Measurements from ENCODE around the gene PUS3.

PUS3 gene

GRCh38 chr11:125902927-125903710, at the start of gene PUS3:
Gene PUS3, minus strand, starts transcription at chr11:125903206. Its CDS starts 6,922 bp downstream, at chr11:125896284.
- DNase-seq (ENCODE audit: low spot score), result peak; percentile 92

- DNase-seq (ENCODE audit: low spot score), result no peak
Observed at GRCh38 chr11:125952559-125952958, 49.6 kb upstream of the PUS3 start.

DNA sequence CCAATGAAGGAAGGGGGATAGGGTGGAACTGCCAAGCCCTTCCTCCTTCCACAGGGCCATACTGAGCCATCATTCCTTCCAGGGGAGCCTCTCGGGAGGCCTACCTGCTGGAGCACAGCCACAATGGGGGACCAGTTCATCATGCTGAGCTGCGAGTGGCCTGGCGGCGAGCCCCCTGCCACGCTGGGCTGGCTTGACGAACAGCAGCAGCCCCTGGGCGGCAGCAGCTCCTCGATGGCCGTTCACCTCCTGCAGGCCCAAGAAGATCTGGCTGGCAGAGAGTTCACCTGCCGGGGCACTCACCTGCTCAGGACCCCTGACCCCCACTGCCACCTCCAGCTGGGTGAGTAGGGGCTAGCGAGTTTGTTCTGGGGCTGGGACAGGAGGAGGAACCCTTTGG, 48.7 kb upstream of the PUS3 start:
- DNase-seq (ENCODE audit: low spot score), result no peak

GRCh38 chr11:125950696-125951651, 48.0 kb upstream of the PUS3 start:
- no peak for DNase-seq (ENCODE audit: low spot score)

GRCh38 chr11:125950178-125950490, 47.1 kb upstream of the PUS3 start:
- no peak for DNase-seq (ENCODE audit: low spot score)

- no peak for DNase-seq (ENCODE audit: low spot score)
Observed at GRCh38 chr11:125949271-125950177, 46.5 kb upstream of the PUS3 start.

- DNase-seq (ENCODE audit: low spot score), result no peak
Observed at GRCh38 chr11:125948278-125949051, 45.5 kb upstream of the PUS3 start.

GRCh38 chr11:125947419-125948277, 44.6 kb upstream of the PUS3 start:
- DNase-seq (ENCODE audit: low spot score), result no peak

GRCh38 chr11:125946712-125947418, 43.9 kb upstream of the PUS3 start:
- DNase-seq (ENCODE audit: low spot score), result no peak

DNA sequence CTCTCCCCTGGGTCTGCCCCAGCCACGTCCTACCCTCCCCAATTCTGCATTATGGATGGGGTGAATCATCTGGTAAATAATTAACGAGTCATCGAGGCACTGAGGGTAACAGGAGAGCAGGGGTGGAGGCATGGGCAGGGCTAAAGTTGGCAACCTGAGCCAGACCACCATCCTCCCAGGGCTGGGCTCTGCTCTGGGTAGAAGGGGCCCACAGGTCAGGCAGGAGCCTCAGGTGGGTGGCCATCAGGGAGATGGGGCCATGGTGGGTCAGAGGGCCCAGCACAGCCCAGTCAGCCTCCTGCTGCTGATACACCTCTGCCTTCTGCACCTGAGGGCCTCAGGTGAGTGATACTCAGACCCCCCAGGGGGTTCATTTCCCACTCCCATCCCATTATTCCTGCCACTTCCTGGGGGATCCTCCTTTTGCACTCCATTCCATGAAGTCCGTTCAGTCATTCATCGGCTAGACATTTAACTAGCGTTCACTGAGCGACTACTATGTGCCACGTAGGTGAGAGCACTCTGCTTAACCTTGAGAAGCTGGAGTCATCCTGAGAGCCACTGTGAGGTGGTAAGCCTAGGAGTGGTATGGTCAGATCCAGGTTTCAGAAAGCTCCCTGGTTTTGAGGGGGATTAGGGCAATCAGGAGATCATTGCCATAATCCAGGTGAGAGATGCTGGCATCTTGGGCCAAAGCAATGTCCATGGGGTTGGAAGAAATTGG, 43.0 kb upstream of the PUS3 start, which contains the start of gene VSIG10L2:
Gene VSIG10L2 (plus strand): TSS at position 248 of the 724 bp plus-strand sequence. CDS start 12 bp downstream, at position 260.
- no peak for DNase-seq (ENCODE audit: low spot score)

- DNase-seq (ENCODE audit: low spot score), result no peak
Observed at GRCh38 chr11:125945011-125945796, 42.2 kb upstream of the PUS3 start.

- no peak for DNase-seq (ENCODE audit: low spot score)
Observed at GRCh38 chr11:125944350-125945010, 41.5 kb upstream of the PUS3 start.

DNA sequence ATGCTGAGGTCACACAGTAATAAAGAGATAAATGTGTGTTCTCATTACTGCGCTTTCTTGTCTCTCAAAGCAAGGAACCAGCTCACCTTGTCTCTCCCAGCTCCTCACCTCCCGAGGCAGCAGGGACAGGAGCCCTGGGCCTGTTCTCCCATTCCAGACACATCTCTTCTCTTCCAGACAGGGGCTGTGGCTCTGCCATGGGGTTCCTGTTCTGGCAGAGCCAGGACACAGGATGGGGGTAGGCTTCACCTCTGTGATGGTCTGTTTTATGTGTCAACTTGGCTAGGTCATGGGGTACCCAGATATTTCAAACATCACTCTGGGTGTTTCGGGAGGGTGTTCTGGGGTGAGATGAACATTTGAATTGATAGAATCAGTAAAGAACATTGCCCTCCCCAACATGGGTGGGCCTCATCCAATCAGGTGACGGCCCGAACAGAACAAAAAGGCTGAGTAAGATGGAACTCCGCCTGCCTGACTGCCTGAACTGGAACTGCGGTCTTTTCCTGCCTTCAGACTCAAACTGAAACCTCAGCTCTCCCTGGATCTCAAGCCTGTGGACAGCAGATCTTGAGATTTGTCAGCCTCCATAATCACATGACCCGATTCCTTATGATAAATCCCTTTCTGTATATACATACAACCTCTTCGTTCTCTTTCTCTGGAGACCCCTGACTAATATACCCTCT, 40.8 kb upstream of the PUS3 start:
- DNase-seq (ENCODE audit: low spot score), result no peak

DNA sequence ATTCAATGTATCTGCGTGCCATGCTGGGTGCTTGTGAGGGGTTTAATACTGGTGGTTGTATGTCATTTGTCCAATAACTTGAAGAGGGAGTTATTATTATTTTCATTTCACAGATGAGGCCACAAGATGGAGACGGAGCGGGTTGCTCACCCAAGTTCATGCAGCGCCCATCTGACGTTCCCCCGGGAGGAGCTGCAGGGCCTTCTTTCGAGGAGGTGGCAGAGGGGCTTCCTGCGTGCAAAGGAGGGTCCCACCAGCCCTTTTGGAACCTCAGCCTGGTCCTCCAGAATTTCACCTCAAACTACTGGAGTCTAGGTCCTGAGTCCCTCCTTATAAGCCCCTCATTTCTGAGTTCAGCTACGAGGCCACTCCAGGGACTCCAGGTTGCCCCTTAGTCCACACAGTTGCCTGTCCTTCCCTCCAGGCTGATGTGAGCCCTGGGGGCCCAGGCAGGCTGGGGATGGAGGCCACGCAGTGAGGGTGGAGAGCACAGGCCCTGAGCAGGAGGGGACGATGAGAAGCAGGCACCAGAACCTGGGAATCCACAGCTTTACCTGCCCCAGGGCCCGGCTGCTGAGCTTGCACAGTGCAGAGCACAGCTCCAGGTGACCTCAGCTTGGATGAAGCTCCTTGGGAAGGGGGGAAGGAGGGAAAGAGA, 39.9 kb upstream of the PUS3 start:
- DNase-seq (ENCODE audit: low spot score), result no peak

- DNase-seq (ENCODE audit: low spot score), result peak; percentile 81
Observed at GRCh38 chr11:125941619-125942611, 38.9 kb upstream of the PUS3 start.
